Urothelium cell line (cell line): ENCODE data around the gene CACNB4.
"Not testable (repeated sequence)": the region's sequence is repeated elsewhere in the genome, so short reads cannot be mapped to it uniquely, and the experiment has no call there.

Experiments used
- DNase-seq: peaks from one replicate; pipeline ENCODE4 v3.0.0; 2011; ENCODE audit warnings: low spot score, mixed read lengths
- FAIRE-seq: peaks from 2 replicates; lab custom pipeline; 2011; peaks lifted over from hg19 to GRCh38; lab: Jason Lieb, UNC

The CACNB4 gene

DNA sequence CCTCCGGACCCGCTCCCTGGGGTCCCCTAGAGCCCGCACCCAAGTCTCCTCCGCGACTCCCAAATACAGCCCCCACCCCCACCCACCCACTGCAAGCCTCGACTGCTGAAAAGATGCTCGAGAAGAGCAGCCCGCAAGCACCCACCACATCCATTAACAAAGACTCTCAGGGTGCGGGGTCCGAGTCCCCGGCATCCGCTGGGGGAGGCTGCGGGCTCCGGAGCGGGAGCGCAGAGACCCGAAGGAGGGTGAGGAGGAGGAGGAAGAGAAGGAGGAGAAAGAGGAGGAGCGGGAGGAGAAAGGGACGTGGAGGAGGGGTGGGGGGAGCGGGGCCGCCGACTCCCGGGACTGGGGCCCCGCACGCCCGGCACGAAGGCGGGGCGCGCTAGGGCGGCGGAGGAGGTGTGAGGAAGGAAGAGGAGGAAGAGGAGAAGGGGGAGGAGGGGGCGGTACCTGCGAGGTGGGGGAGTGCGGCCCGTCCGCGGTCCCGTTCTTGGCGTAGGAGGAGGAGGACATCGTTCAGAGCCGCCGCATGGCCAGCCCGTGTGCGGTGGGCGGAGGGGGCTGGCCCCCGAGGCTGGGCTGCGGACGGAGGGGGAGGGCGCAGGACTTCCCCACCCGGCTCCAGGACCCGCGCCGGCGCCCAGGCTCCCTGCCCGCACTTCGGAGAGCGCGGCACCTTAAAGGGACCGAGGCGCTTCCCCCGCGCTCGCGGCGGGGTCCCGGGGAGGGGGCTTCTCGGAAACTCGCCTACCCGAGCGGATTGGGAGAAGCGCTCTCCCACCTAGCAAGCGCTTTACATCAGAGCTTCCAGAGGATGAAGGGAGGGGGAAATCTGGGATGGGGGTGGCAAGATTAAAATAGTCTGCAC is at the start of gene CACNB4:
TSS of gene CACNB4 (minus strand) at position 549 of the 871 bp plus-strand sequence.
- DNase-seq (peak; percentile 68), FAIRE-seq (no peak)

DNA sequence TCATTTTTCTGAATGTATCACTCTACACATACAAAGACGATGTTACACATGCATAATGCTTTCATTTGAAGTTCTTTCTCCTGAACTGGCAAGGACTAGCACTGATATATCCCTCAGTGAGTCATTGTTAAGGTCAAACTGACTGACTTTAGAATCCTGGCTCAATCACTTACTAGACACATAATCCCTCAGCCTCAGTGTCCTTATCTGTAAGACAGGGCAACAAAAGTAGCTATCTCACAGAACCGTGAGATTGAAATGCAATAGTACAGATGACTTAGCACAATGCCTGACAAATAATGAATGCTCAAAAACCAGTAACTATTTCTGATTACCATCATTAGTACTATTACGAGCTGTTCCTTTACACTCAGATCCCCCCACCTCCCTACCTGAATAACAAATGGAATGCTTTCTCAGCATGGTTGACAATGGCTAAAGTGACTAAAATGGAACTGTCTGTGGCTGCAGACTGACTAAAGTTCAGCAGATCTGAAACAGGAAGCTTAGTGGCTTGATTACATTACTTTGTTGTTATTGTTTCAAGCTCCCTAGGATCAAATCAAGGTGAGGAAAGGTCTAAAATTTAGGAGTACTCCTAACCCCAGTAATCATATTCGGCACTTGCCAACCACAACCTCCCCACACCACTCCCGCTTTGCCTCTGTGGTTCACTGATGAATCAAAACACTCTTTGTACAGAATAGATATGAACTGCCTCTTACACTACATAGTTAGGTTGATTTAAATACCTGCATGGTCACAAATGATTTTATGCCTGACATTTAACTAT is 35.8 kb upstream of the CACNB4 start:
- no peak for DNase-seq
- no peak for FAIRE-seq

- no peak for FAIRE-seq
Observed at GRCh38 chr2:152132306-152132705, 33.5 kb upstream of the CACNB4 start.

DNA sequence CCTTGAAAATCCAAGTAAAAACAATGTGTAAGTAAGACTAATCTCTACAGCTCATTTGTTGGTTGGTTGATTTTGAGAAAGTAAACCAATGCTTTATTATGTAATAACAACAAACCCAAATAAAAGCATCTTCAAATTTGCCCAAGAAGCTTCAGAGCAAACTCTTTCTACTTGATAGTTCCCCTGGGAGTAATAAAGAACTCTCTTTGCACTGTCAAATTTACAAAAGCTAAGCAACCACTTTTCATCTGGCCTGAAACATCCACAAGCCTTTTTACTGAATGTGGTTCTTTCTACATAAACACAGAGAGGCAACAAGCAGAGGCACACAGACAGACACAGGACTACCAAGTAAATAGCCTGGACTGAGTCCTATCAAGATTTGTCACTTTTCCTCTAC is 28.8 kb upstream of the CACNB4 start:
- FAIRE-seq = no peak
- no peak for DNase-seq

More at GRCh38 chr2:152132306-152132705, 33.5 kb upstream of the CACNB4 start:
- no peak for DNase-seq

- FAIRE-seq (no peak), DNase-seq (no peak)
Observed at GRCh38 chr2:152126664-152127063, 27.8 kb upstream of the CACNB4 start.

DNA sequence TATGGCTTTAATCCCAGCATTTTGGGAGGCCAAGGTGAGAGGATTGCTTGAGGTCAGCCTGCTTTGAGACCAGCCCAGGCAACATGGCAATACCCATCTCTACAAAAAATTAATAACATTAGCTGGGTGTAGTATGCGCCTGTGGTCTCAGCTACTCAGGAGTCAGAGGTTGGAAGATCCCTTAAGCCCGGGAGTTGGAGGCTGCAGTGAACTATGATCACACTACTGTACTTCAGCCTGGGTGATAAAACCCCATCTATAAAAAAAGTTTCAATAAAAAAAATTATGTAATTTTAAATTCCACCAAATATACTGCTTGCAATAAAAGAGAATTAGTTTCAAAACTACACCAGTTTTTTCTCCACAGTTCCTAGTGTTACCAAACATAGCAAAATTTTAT is 23.3 kb upstream of the CACNB4 start:
- FAIRE-seq (no peak), DNase-seq (no peak)

- DNase-seq (no peak), FAIRE-seq (no peak)
Observed at GRCh38 chr2:152120430-152120829, 21.6 kb upstream of the CACNB4 start.

GRCh38 chr2:152115952-152116351 is 17.1 kb upstream of the CACNB4 start:
- FAIRE-seq = no peak
- DNase-seq = no peak

- no peak for DNase-seq
- no peak for FAIRE-seq
Observed at GRCh38 chr2:152114366-152114765, 15.5 kb upstream of the CACNB4 start.

- not testable (repeated sequence) for DNase-seq, FAIRE-seq
Observed at GRCh38 chr2:152107140-152107539, 8.3 kb upstream of the CACNB4 start.

DNA sequence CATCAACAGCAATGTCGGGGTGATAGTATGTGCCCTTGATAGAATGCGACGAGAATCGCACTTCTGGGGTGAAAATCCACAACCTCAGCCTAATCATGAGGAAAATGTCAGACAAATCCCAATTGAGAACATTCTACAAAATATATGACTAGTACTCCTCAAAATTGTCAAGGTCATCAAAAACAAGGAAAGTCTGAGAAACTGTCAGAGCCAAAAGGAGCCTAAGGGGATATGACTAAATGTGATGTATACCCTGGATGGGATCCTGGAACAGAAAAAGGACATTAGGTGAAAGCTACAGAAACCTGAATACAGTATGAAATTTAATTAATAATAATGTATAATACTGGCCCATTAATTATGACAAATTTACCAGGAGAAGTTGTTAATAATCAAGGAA is 7.6 kb upstream of the CACNB4 start:
- FAIRE-seq = no peak

DNA sequence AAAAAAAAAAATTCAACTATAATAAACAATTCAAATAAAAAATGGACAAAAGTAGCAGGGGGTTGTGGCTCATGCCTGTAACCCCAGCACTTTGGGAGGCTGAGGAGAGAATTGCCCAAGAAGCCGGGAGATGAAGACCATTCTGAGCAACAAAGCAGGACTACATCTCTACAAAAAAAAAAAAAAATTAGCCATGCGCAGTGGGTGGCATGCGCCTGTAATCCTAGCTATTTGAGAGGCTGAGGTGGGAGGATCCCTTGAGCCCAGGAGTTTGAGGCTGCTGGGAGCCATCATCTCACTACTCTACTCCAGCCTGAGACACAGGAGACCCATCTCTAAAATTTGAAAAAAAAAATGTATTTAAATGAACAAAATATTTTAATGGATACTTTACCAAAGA is 4.4 kb upstream of the CACNB4 start:
- DNase-seq (no peak), FAIRE-seq (no peak)

More for the DNA sequence above, 7.6 kb upstream of the CACNB4 start:
- no peak for DNase-seq

GRCh38 chr2:152100961-152101360 is 2.1 kb upstream of the CACNB4 start:
- FAIRE-seq = no peak
- no peak for DNase-seq

DNA sequence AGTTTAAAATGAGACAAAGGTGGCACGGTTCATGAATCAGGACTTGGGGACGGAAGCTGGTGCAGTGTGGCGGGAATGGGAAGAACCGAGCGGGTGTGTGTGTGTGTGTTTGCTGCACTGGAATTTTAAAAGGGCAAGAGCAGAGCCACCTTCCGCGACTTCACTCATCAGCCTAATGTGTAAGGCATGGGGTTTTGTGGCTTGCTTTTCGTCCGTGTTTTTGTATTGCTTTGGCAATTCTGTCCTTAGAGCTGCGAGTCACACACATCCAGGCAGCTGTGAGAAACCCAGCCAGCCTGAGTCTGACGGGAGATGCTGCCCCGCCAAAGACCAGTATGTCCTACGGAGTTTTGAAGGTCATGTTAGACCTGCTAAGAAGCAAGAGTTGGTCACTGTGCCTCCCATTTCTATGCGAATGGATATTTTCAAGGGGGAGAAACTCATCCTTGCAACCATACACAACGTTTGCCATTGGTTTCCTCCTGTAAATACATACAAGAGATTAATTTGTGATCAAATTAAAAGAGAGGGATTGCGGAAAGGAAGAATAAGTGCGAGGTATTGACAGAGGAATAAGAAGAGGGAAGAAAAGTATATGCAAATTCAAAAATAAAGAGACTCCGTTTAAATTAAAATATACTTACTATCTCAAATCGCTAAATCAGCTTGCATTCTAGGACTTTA is 665 bp upstream of the CACNB4 start:
- FAIRE-seq (no peak), DNase-seq (peak; percentile 37)

DNA sequence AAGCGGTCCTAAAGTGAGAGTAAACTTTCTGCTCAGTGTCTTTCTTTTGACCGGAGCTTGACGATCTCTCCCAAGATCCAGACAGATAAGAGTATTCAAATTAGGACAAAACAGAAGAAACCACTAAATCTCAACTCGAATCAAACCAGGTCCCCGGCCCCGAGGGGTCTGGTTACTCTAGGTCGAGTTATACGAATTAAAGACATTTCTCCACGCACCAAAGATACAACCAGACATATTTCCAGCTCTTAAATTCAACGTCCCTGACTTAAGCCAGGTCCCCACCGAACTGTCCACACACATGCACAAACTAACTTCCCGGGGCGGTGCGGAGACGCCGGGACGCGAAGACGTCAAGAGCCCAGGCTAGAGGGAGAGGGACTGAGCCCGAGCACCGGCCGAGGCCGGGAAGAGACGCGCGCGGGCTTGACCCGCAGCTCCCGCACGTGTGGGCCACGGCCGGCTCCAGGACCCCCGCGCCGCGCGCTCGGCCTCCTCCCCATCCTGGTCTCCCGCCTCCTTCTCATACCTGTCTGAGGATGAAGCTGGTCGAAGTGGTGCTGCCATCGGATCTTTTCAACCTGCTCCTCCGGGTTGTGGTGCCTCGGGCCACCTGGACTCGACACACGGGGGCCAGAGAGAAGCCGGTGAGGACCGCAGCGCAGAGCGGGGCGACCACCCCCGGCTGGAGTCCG is 896 bp downstream of the CACNB4 start:
- no peak for FAIRE-seq
- peak; percentile 57 for DNase-seq

DNA sequence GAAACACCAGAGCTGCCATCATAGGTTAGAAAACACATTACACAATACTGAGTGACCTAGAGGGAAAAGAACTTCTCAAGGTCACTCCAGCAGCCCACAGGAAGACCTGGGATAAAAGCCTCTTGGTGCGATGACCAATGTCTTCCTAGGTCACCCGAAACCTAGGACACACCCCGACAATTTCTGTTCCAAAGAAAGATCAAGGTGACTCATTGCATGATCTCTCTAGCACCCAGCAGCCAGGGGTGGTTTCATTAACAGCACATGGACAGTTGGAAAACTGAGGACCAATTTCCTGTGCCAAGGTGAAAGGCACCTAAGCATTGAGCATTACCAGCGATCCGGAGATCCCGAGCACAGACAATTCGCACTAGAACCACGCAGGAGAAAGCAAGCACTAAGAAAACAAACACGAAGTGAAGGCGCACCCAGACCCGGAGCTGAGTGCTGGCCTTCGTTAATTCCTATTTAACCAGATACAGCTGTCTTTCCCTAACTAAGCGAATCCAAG is 1.5 kb downstream of the CACNB4 start:
- peak; percentile 29 for DNase-seq
- FAIRE-seq = no peak

DNA sequence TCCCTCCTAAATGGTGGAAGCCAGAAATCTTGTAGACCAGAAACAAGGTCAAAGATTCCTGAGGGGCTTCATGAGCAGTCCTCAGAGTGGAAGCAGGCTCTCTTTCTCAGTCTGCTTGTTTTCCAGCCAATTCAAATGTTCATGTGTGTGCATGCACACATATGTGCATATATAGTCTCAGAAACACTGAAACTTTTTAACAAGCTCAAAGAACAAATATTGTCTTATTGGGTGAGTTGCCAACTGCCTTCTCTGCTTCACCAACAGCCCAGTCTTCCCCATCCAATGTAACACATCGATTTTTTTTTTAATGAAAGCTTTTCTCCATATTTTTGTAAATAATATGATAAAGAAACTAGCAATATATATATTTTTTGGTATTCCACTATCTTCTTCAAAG is 3.7 kb downstream of the CACNB4 start:
- DNase-seq = no peak
- no peak for FAIRE-seq

DNA sequence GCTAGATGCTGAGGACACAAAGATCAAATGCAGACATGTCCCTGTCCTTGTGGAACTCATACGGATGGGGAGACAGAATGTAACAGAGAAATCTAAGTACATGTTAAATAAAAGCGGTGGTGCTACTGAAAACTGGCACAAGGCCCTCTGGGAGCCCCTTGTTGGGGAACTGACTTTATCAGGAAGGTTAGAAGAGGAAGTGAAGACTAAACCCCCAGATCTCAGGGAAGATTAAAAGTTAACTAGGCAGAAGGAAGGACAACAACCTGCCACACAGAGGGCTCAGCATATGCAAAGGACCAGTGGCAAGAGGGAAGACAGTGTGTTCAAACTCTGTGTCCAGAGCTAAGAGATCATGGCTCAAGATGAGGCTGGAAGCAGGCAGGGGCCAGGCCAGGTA is 4.8 kb downstream of the CACNB4 start:
- DNase-seq (no peak), FAIRE-seq (no peak)

DNA sequence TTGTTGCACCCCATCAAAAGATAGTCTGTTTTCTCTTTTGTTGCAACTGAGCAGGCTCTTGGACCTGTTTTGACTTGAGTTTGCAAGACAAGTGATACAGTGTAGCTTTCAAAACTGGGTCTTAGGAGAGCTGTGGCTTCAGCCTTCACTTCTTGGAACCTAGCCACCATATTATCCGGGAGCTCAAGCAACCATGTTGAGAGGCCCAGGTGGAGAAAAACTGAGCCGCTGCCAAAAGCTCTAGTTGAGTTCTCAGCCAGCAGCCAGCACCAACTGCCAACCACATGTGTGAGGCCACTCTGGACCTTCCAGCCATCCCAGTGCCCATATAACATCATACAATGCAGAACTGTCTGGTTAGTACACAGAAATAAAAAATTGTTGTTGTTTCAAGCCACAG is 5.4 kb downstream of the CACNB4 start:
- no peak for FAIRE-seq
- DNase-seq = no peak

DNA sequence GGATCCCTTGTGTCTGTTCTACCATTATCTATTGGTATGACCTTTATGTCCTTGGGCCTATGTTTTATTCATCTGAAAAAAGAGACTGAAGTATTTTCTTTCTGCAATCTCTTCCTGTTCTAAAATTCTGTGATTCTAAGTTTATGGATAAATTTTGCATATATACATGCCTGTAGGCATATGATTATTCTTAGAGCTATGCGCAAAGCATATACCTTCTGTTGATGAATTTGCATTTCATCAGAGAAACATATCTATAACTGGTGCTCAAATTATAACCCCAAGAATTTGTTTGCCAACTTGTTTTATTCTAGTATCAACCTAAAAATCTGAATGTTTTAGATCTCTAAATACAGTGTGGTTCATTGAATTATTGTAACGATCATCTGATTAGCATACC is 6.7 kb downstream of the CACNB4 start:
- no peak for FAIRE-seq

More for the DNA sequence above, 6.7 kb downstream of the CACNB4 start:
- DNase-seq = no peak
